B cell (primary cell): ENCODE results near the gene PTPN13. TPM values are rescaled to one million over a fixed set of nuclear protein-coding genes. Genes with fewer than 3 reads are reported as not detected.

Experiments used
- ATAC-seq: fragments of 200-7000 bp; cut with Tn5 transposase; one replicate; pipeline ENCODE4 v1.10.0; 2021; ENCODE audit warnings: low read depth, mild to moderate bottlenecking, moderate number of reproducible peaks, moderate library complexity
- CTCF ChIA-PET: fragments of 350-600 bp; sonication (Branson Sonifier 250); formaldehyde crosslinking; loops from one replicate; lab custom pipeline; 2021; ENCODE audit warnings: antibody characterized with exemption, inconsistent platforms; lab: Charles Lee
- POLR2A ChIA-PET: fragments of 350-600 bp; sonication (Branson Sonifier 250); formaldehyde crosslinking; loops from one replicate; lab custom pipeline; 2021; ENCODE audit warnings: antibody characterized with exemption; lab: Charles Lee
- DNase-seq: peaks from one replicate; pipeline ENCODE4 v3.0.0; 2013
- H2AFZ ChIP-seq: 2 replicates; pipeline ENCODE4 v1.6.1; 2012; ENCODE audit warnings: mild to moderate bottlenecking, low read depth, low read length; ENCODE audit not compliant: insufficient read depth, poor library complexity, severe bottlenecking
- H3K27ac ChIP-seq, 2 donors: 1 replicate in 1 of 2; 2 replicates in 1 of 2; pipeline ENCODE4 v1.5.1; 2012 to 2013; ENCODE audit warnings: low read length in 2 of 2, mild to moderate bottlenecking in 2 of 2, moderate library complexity in 1 of 2
- H3K27me3 ChIP-seq, 4 experiments: fragments of 200-600 bp in 1 of 4; sonication (generic) in 1 of 4; replicated peaks in 1 of 4; 1 replicate in 2 of 4; 2 replicates in 2 of 4; pipeline versions ENCODE4 v1.6.1 to v1.7.0; 2013 to 2016; ENCODE audit warnings: low read length in 3 of 4, mild to moderate bottlenecking in 2 of 4, mixed read lengths in 1 of 4, moderate library complexity in 1 of 4; ENCODE audit not compliant: insufficient read depth in 4 of 4, control insufficient read depth in 3 of 4; ENCODE audit errors: control extremely low read depth in 1 of 4
- H3K36me3 ChIP-seq, 2 experiments: replicated peaks in 1 of 2; 1 replicate in 1 of 2; 2 replicates in 1 of 2; pipeline versions ENCODE4 v1.6.1 to v1.7.1; 2013; ENCODE audit warnings: low read length in 1 of 2; ENCODE audit not compliant: insufficient read depth in 2 of 2, control insufficient read depth in 1 of 2; ENCODE audit errors: control extremely low read depth in 1 of 2, extremely low read depth in 1 of 2
- H3K4me1 ChIP-seq, 2 donors: fragments of 200-600 bp in 1 of 2; sonication (generic) in 1 of 2; 1 replicate in 1 of 2; 2 replicates in 1 of 2; pipeline versions ENCODE4 v1.5.1 to v1.6.1; 2013 to 2017; ENCODE audit warnings: low read length in 2 of 2; ENCODE audit not compliant: control insufficient read depth in 2 of 2, insufficient read depth in 2 of 2
- H3K4me2 ChIP-seq: replicated peaks from 2 replicates; pipeline ENCODE3; 2012; ENCODE audit warnings: mild to moderate bottlenecking, low read depth, low read length; ENCODE audit not compliant: poor library complexity, severe bottlenecking
- H3K4me3 ChIP-seq, 5 experiments: fragments of 200-600 bp in 1 of 5; sonication (generic) in 1 of 5; 1 replicate in 3 of 5; 2 replicates in 2 of 5; pipeline versions ENCODE4 v1.5.1 to v1.7.0; 2011 to 2016; ENCODE audit warnings: low read length in 4 of 5, mild to moderate bottlenecking in 4 of 5, low read depth in 2 of 5, control low read depth in 1 of 5, moderate library complexity in 1 of 5; ENCODE audit not compliant: insufficient read depth in 1 of 5; ENCODE audit errors: control extremely low read depth in 1 of 5, extremely low read depth in 1 of 5
- H3K79me2 ChIP-seq: fragments of 200-600 bp; sonication (generic); one replicate; pipeline ENCODE4 v1.6.0; 2016; ENCODE audit warnings: low read length; ENCODE audit not compliant: control insufficient read depth, insufficient read depth
- H3K9ac ChIP-seq: fragments of 200-600 bp; sonication (generic); 2 replicates; pipeline ENCODE4 v1.6.1; 2017; ENCODE audit warnings: mild to moderate bottlenecking, low read length, moderate library complexity
- H3K9me3 ChIP-seq, 3 donors: one replicate each; pipeline versions ENCODE4 v1.6.1 to v1.7.1; 2013; ENCODE audit warnings: low read length in 2 of 3; ENCODE audit not compliant: control insufficient read depth in 2 of 3, insufficient read depth in 1 of 3; ENCODE audit errors: control extremely low read depth in 1 of 3
- H4K20me1 ChIP-seq: 2 replicates; pipeline ENCODE4 v1.6.0; 2012; ENCODE audit warnings: mild to moderate bottlenecking, low read length; ENCODE audit not compliant: insufficient read depth, control insufficient read depth, poor library complexity, severe bottlenecking
- H3K27ac Mint-ChIP-seq: one replicate; pipeline ENCODE4 v1.8.0; 2021; ENCODE audit warnings: mixed read lengths
- H3K27me3 Mint-ChIP-seq: one replicate; pipeline ENCODE4 v1.8.0; 2021; ENCODE audit warnings: mixed read lengths
- H3K4me1 Mint-ChIP-seq: one replicate; pipeline ENCODE4 v1.8.0; 2021; ENCODE audit warnings: mixed read lengths
- H3K4me3 Mint-ChIP-seq: one replicate; pipeline ENCODE4 v1.8.0; 2021; ENCODE audit warnings: mixed read lengths
- H3K9me3 Mint-ChIP-seq: one replicate; pipeline ENCODE4 v1.8.0; 2022; ENCODE audit warnings: mixed read lengths; ENCODE audit not compliant: insufficient read depth
- CTCF ChIP-seq: fragments of 200-600 bp; IDR thresholded peaks from one replicate; pipeline ENCODE4 v1.8.0; 2022; ENCODE audit warnings: antibody characterized with exemption, mild to moderate bottlenecking
- EZH2 ChIP-seq: IDR thresholded peaks from 2 replicates; pipeline ENCODE4 v1.6.1; 2012; ENCODE audit warnings: borderline replicate concordance, low read depth, mild to moderate bottlenecking, moderate library complexity, low read length; ENCODE audit not compliant: insufficient read depth, poor library complexity, severe bottlenecking
- WGBS: methylation state at CpG from one replicate; pipeline ENCODE4 v1.1.5; 2013; ENCODE audit warnings: missing lambda C conversion rate; ENCODE audit not compliant: insufficient coverage; 5-methylcytosine and 5-hydroxymethylcytosine counted together
- intact Hi-C: fragments of 100-400 bp; cut with micrococcal nuclease; formaldehyde crosslinking; loops from one replicate; pipeline ENCODE4 v1.10.0; 2022
- polyA plus RNA-seq: library from polyadenylated mRNA; depleted of rRNA; stranded (reverse); fragments of >200 nt; gene quantifications from 2 replicates; pipeline ENCODE4 v1.2.3, GENCODE V29; 2012
- total RNA-seq, 2 donors: library from RNA; stranded (reverse); fragments of 120-200 nt in 1 of 2; gene quantifications; 1 replicate in 1 of 2; 2 replicates in 1 of 2; pipeline versions ENCODE4 v1.2.3 to v1.2.4, GENCODE V29; 2013 to 2022

Gene PTPN13
- total and polyA plus RNA-seq, 2 donors (not counting 1 experiment from before 2014, with no cell fraction given) = 0.91 TPM; not detected in 1

GRCh38 chr4:86749121-86749520 is 155.0 kb downstream of the PTPN13 start:
- ChIA-PET CTCF (no interaction called here), POLR2A (no interaction called here)
- Mint-ChIP-seq H3K4me3 (no peak overlapping the region), H3K4me1 (no peaks in the 10 kb centered on the region), H3K27me3 (peaks cover 3% of the 10 kb centered on the region), H3K9me3 (no peaks in the 10 kb centered on the region), H3K27ac (no peak overlapping the region)
- intact Hi-C loops = no loop called here
- no peaks in the 10 kb centered on the region for H3K27me3 ChIP-seq
- no peaks in the 10 kb centered on the region for H3K4me1 ChIP-seq
- H3K79me2 ChIP-seq = no peaks in the 10 kb centered on the region
- ATAC-seq (no peak), DNase-seq (no peak)
- no peaks in the 10 kb centered on the region for H4K20me1 ChIP-seq
- H3K4me2 ChIP-seq = no peak overlapping the region
- no peak for TF ChIP-seq EZH2
- TF ChIP-seq CTCF = no peak
- H3K9me3 ChIP-seq = no peaks in the 10 kb centered on the region
- no peak overlapping the region for H3K4me3 ChIP-seq
- H2AFZ ChIP-seq = no peak overlapping the region
- H3K36me3 ChIP-seq = no peaks in the 10 kb centered on the region
- no peak overlapping the region for H3K27ac ChIP-seq
- no peak overlapping the region for H3K9ac ChIP-seq

DNA sequence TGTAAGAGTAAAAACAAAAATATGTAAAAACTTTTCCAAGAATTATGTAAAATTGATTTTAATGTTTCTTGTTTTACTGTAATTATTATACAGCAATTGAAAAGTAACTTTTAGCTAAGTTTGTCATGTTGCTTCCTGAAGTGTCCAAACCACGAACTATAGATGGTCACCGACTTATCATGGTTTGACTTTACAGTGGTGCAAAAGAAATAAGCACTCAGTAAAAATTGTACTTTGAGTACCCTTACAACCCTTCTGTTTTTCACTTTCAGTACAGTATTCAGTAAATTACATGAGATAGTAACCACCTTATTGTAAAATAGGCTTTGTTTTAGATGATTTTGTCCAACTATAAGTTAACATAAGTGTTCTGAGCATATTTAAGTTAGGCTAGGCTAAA is 161.3 kb downstream of the PTPN13 start:
- CTCF ChIA-PET = no interaction called here
- POLR2A ChIA-PET = no interaction called here
- no peak for ATAC-seq
- Mint-ChIP-seq H3K27ac (no peak overlapping the region), H3K9me3 (no peaks in the 10 kb centered on the region), H3K4me1 (no peaks in the 10 kb centered on the region), H3K27me3 (no peaks in the 10 kb centered on the region), H3K4me3 (no peak overlapping the region)
- DNase-seq = no peak
- H4K20me1 ChIP-seq = no peaks in the 10 kb centered on the region
- H3K27me3 ChIP-seq = no peaks in the 10 kb centered on the region
- intact Hi-C loops = no loop called here
- no peaks in the 10 kb centered on the region for H3K36me3 ChIP-seq
- no peaks in the 10 kb centered on the region for H3K9me3 ChIP-seq
- no peaks in the 10 kb centered on the region for H3K4me1 ChIP-seq
- no peak overlapping the region for H2AFZ ChIP-seq
- no peaks in the 10 kb centered on the region for H3K79me2 ChIP-seq
- H3K27ac ChIP-seq = no peak overlapping the region
- no peak overlapping the region for H3K9ac ChIP-seq
- TF ChIP-seq EZH2 = no peak
- no peak for TF ChIP-seq CTCF
- no CpG with 5 or more reads among the region's 2 CpGs for WGBS
- no peak overlapping the region for H3K4me2 ChIP-seq
- no peak overlapping the region for H3K4me3 ChIP-seq
